ENCODE data around the gene TMEM161A.

TMEM161A gene

GRCh38 chr19:19087676-19088075 lies 50.6 kb downstream of the TMEM161A start:
- WGBS (ENCODE audit: extremely low coverage, insufficient coverage, insufficient read length): no CpG with 5 or more reads among the region's 2 CpGs
- Histone ChIP-seq H3K23ac (ENCODE audit: low read length) (no peak overlapping the region), H4K12ac (ENCODE audit: low read depth, low read length) (no peak overlapping the region), H3K27me3 (ENCODE audit: insufficient read depth, low read length) (no peaks in the 10 kb centered on the region), H3K4me1 (ENCODE audit: control insufficient read depth in 1 of 2, insufficient read depth in 2 of 2, low read length in 2 of 2) (no peaks in the 10 kb centered on the region), H2AFZ (ENCODE audit: insufficient read depth, low read length, poor library complexity) (no peak overlapping the region), H4K8ac (ENCODE audit: low read depth, low read length) (no peak overlapping the region), H3K4ac (ENCODE audit: low read depth, low read length) (no peak overlapping the region), H3K18ac (ENCODE audit: low read length) (no peak overlapping the region), H3K4me3 (ENCODE audit: low read depth, low read length) (no peak overlapping the region), H3K79me2 (ENCODE audit: control insufficient read depth, insufficient read depth, low read length, poor library complexity) (no peaks in the 10 kb centered on the region), H2AK5ac (ENCODE audit: low read length) (no peak overlapping the region), H2BK120ac (ENCODE audit: insufficient read depth, low read length, poor library complexity) (no peak overlapping the region), H3K9me3 (ENCODE audit: insufficient read depth, low read depth, low read length) (no peaks in the 10 kb centered on the region), H3K27ac (ENCODE audit: low read depth, low read length) (no peak overlapping the region), H2BK5ac (ENCODE audit: low read depth, low read length, poor library complexity) (no peak overlapping the region), H4K91ac (ENCODE audit: low read depth, low read length) (no peak overlapping the region), H3K14ac (ENCODE audit: low read length) (no peak overlapping the region), H3K9ac (ENCODE audit: low read length) (no peak overlapping the region), H3K4me2 (ENCODE audit: low read length) (no peak overlapping the region), H3K79me1 (ENCODE audit: low read length) (no peaks in the 10 kb centered on the region), H3K36me3 (ENCODE audit: control insufficient read depth in 1 of 2, insufficient read depth in 2 of 2, low read length in 2 of 2) (no peaks in the 10 kb centered on the region), H2BK12ac (ENCODE audit: low read length) (no peak overlapping the region)
- no peak for DNase-seq

GRCh38 chr19:19083413-19084178 lies 54.7 kb downstream of the TMEM161A start:
- H3K4ac ChIP-seq (ENCODE audit: low read depth, low read length): no peak overlapping the region
- H3K14ac ChIP-seq (ENCODE audit: low read length): no peak overlapping the region
- no peak overlapping the region for H3K9ac ChIP-seq (ENCODE audit: low read length)
- H4K91ac ChIP-seq (ENCODE audit: low read depth, low read length): no peak overlapping the region
- WGBS (ENCODE audit: extremely low coverage, insufficient coverage, insufficient read length): no CpG with 5 or more reads among the region's 10 CpGs
- no peak overlapping the region for H3K23ac ChIP-seq (ENCODE audit: low read length)
- H3K79me1 ChIP-seq (ENCODE audit: low read length): no peaks in the 10 kb centered on the region
- H2AK5ac ChIP-seq (ENCODE audit: low read length): no peak overlapping the region
- H3K18ac ChIP-seq (ENCODE audit: low read length): no peak overlapping the region
- no peaks in the 10 kb centered on the region for H3K36me3 ChIP-seq (ENCODE audit: control insufficient read depth in 1 of 2, insufficient read depth in 2 of 2, low read length in 2 of 2)
- no peak overlapping the region for H2BK5ac ChIP-seq (ENCODE audit: low read depth, low read length, poor library complexity)
- H2AFZ ChIP-seq (ENCODE audit: insufficient read depth, low read length, poor library complexity): no peak overlapping the region
- no peaks in the 10 kb centered on the region for H3K79me2 ChIP-seq (ENCODE audit: control insufficient read depth, insufficient read depth, low read length, poor library complexity)
- peaks cover 2% of the 10 kb centered on the region for H3K9me3 ChIP-seq (ENCODE audit: insufficient read depth, low read depth, low read length)
- DNase-seq: no peak
- no peak overlapping the region for H4K12ac ChIP-seq (ENCODE audit: low read depth, low read length)
- H3K27me3 ChIP-seq (ENCODE audit: insufficient read depth, low read length): no peaks in the 10 kb centered on the region
- H4K8ac ChIP-seq (ENCODE audit: low read depth, low read length): no peak overlapping the region
- H3K27ac ChIP-seq (ENCODE audit: low read depth, low read length): no peak overlapping the region
- peaks cover 0 to 3% of the 10 kb centered on the region in 2 experiments for H3K4me1 ChIP-seq (ENCODE audit: control insufficient read depth in 1 of 2, insufficient read depth in 2 of 2, low read length in 2 of 2)
- peak overlapping the region; percentile 20 for H3K4me3 ChIP-seq (ENCODE audit: low read depth, low read length)
- H2BK120ac ChIP-seq (ENCODE audit: insufficient read depth, low read length, poor library complexity): no peak overlapping the region
- no peak overlapping the region for H3K4me2 ChIP-seq (ENCODE audit: low read length)
- H2BK12ac ChIP-seq (ENCODE audit: low read length): no peak overlapping the region

- Histone ChIP-seq H2BK12ac (ENCODE audit: low read length) (no peak overlapping the region), H2AFZ (ENCODE audit: insufficient read depth, low read length, poor library complexity) (no peak overlapping the region), H4K8ac (ENCODE audit: low read depth, low read length) (no peak overlapping the region), H4K91ac (ENCODE audit: low read depth, low read length) (no peak overlapping the region), H2BK5ac (ENCODE audit: low read depth, low read length, poor library complexity) (no peak overlapping the region), H3K4me3 (ENCODE audit: low read depth, low read length) (no peak overlapping the region), H3K4me1 (ENCODE audit: control insufficient read depth in 1 of 2, insufficient read depth in 2 of 2, low read length in 2 of 2) (peaks cover 0 to 3% of the 10 kb centered on the region in 2 experiments), H3K27me3 (ENCODE audit: insufficient read depth, low read length) (no peaks in the 10 kb centered on the region), H3K9me3 (ENCODE audit: insufficient read depth, low read depth, low read length) (peaks cover 5% of the 10 kb centered on the region), H3K4me2 (ENCODE audit: low read length) (no peak overlapping the region), H3K23ac (ENCODE audit: low read length) (no peak overlapping the region), H3K18ac (ENCODE audit: low read length) (no peak overlapping the region), H2BK120ac (ENCODE audit: insufficient read depth, low read length, poor library complexity) (no peak overlapping the region), H3K4ac (ENCODE audit: low read depth, low read length) (no peak overlapping the region), H3K79me2 (ENCODE audit: control insufficient read depth, insufficient read depth, low read length, poor library complexity) (no peaks in the 10 kb centered on the region), H2AK5ac (ENCODE audit: low read length) (no peak overlapping the region), H3K79me1 (ENCODE audit: low read length) (no peaks in the 10 kb centered on the region), H3K14ac (ENCODE audit: low read length) (no peak overlapping the region), H3K27ac (ENCODE audit: low read depth, low read length) (no peak overlapping the region), H3K36me3 (ENCODE audit: control insufficient read depth in 1 of 2, insufficient read depth in 2 of 2, low read length in 2 of 2) (no peaks in the 10 kb centered on the region), H4K12ac (ENCODE audit: low read depth, low read length) (no peak overlapping the region), H3K9ac (ENCODE audit: low read length) (no peak overlapping the region)
- WGBS (ENCODE audit: extremely low coverage, insufficient coverage, insufficient read length): no CpG with 5 or more reads among the region's 16 CpGs
- DNase-seq: no peak
Observed at GRCh38 chr19:19081642-19082151, 56.6 kb downstream of the TMEM161A start.

DNA sequence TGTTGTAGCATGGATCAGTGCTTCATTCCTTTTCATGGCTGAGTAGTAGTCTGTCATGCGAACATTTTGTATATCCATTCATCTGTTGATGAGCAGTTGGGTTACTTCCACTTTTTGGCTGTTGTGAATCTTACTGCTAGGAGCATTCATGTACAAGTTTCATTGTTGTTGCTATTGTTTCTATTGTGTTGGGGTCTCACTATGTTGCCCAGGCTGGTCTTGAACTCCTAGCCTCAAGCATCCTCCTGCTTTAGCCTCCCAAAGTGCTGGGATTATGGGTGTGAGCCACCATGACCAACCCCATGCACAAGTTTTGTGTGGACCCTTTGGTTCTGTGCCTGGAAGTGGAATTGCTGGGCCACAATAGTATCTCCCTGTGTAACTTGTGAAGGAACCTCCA lies 58.7 kb downstream of the TMEM161A start:
- no peak overlapping the region for H3K4ac ChIP-seq (ENCODE audit: low read depth, low read length)
- H3K79me1 ChIP-seq (ENCODE audit: low read length): no peaks in the 10 kb centered on the region
- H2BK12ac ChIP-seq (ENCODE audit: low read length): no peak overlapping the region
- no peak overlapping the region for H3K14ac ChIP-seq (ENCODE audit: low read length)
- WGBS (ENCODE audit: extremely low coverage, insufficient coverage, insufficient read length): no CpG with 5 or more reads among the region's 1 CpG
- H3K9ac ChIP-seq (ENCODE audit: low read length): no peak overlapping the region
- H2BK5ac ChIP-seq (ENCODE audit: low read depth, low read length, poor library complexity): no peak overlapping the region
- no peak overlapping the region for H3K4me3 ChIP-seq (ENCODE audit: low read depth, low read length)
- H3K18ac ChIP-seq (ENCODE audit: low read length): no peak overlapping the region
- H2BK120ac ChIP-seq (ENCODE audit: insufficient read depth, low read length, poor library complexity): no peak overlapping the region
- no peak overlapping the region for H4K91ac ChIP-seq (ENCODE audit: low read depth, low read length)
- no peak overlapping the region for H4K8ac ChIP-seq (ENCODE audit: low read depth, low read length)
- no peak overlapping the region for H3K27ac ChIP-seq (ENCODE audit: low read depth, low read length)
- no peaks in the 10 kb centered on the region for H3K27me3 ChIP-seq (ENCODE audit: insufficient read depth, low read length)
- H3K79me2 ChIP-seq (ENCODE audit: control insufficient read depth, insufficient read depth, low read length, poor library complexity): no peaks in the 10 kb centered on the region
- H4K12ac ChIP-seq (ENCODE audit: low read depth, low read length): no peak overlapping the region
- no peak overlapping the region for H2AFZ ChIP-seq (ENCODE audit: insufficient read depth, low read length, poor library complexity)
- H2AK5ac ChIP-seq (ENCODE audit: low read length): no peak overlapping the region
- H3K4me1 ChIP-seq (ENCODE audit: control insufficient read depth in 1 of 2, insufficient read depth in 2 of 2, low read length in 2 of 2): peaks cover 0 to 3% of the 10 kb centered on the region in 2 experiments
- no peak overlapping the region for H3K23ac ChIP-seq (ENCODE audit: low read length)
- DNase-seq: no peak
- peaks cover 6% of the 10 kb centered on the region for H3K9me3 ChIP-seq (ENCODE audit: insufficient read depth, low read depth, low read length)
- H3K4me2 ChIP-seq (ENCODE audit: low read length): no peak overlapping the region
- no peaks in the 10 kb centered on the region for H3K36me3 ChIP-seq (ENCODE audit: control insufficient read depth in 1 of 2, insufficient read depth in 2 of 2, low read length in 2 of 2)
